ENCODE results near the gene MVB12B.

The MVB12B gene

GRCh38 chr9:126495411-126496180 lies 169.0 kb downstream of the MVB12B start:
- TF ChIP-seq CTCF (IDR thresholded peaks at IDR 0.05; ENCODE audit: extremely low read depth, insufficient read depth, missing control alignments): no peak

DNA sequence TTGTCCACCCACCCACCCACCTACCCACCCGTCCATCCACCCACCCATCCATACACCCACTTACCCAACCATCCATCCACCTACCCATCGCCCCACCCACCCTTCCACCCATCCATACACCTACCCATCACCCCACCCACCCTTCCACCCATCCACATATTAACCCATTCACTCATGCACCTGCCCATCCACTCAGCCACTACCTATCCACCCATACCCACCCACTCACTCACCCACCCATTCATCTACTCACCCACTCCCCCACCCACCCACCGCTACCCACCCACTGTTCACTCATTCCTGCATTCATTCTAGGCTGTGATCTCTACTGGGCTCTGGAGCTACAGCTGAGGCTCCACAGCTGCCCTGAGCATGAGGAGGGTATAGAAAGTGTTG lies 169.6 kb downstream of the MVB12B start:
- no peak for TF ChIP-seq CTCF (IDR thresholded peaks at IDR 0.05; ENCODE audit: extremely low read depth, insufficient read depth, missing control alignments)
- DNase-seq (ENCODE audit: low spot score): no peak
- in situ Hi-C loops (cut with MboI; ENCODE audit: low pct_unique_long_range_greater_than_20kb, low sequenced_read_pairs, unreplicated experiment): no loop called here

More at GRCh38 chr9:126495411-126496180, 169.0 kb downstream of the MVB12B start:
- in situ Hi-C loops (cut with MboI; ENCODE audit: low pct_unique_long_range_greater_than_20kb, low sequenced_read_pairs, unreplicated experiment): no loop called here
- no peak for DNase-seq (ENCODE audit: low spot score)

GRCh38 chr9:126496781-126497659 lies 170.4 kb downstream of the MVB12B start:
- DNase-seq (ENCODE audit: low spot score): no peak
- in situ Hi-C loops (cut with MboI; ENCODE audit: low pct_unique_long_range_greater_than_20kb, low sequenced_read_pairs, unreplicated experiment): no loop called here
- TF ChIP-seq CTCF (IDR thresholded peaks at IDR 0.05; ENCODE audit: extremely low read depth, insufficient read depth, missing control alignments): no peak

DNA sequence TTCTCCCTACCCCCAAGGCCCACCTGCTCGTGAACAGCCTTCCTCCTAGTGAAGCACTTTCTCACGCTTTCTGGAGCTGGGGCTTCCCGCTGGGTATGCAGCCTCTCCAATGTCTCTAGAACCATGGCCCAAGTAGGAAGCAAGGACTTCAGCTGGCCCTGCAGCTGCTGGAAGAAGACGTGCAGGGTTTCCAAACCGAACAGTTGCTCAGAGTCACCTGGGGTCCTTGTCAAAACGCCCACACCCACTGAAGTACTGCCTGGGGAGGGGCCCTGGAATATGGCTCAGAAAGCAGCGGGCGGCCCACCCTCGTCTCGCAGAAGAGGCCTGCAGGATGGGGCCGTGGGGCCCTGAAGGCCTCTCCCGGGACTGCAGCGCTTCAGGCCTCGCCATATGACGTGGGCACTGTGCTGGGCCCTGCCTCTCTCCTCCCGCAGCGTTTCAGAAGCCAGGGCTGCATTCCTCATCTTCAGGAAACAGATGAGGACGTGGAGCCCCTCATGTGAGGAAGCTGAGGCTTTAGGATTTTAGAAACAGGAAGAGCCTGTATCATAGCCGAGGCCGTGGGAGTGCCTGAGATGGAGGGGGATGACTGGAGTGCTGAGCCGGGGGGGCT lies 171.1 kb downstream of the MVB12B start:
- no peak for DNase-seq (ENCODE audit: low spot score)
- no peak for TF ChIP-seq CTCF (IDR thresholded peaks at IDR 0.05; ENCODE audit: extremely low read depth, insufficient read depth, missing control alignments)
- in situ Hi-C loops (cut with MboI; ENCODE audit: low pct_unique_long_range_greater_than_20kb, low sequenced_read_pairs, unreplicated experiment): no loop called here

GRCh38 chr9:126498331-126498730 lies 171.7 kb downstream of the MVB12B start:
- DNase-seq (ENCODE audit: low spot score): no peak
- TF ChIP-seq CTCF (IDR thresholded peaks at IDR 0.05; ENCODE audit: extremely low read depth, insufficient read depth, missing control alignments): no peak
- in situ Hi-C loops (cut with MboI; ENCODE audit: low pct_unique_long_range_greater_than_20kb, low sequenced_read_pairs, unreplicated experiment): no loop called here
